ENCODE measurements around the gene E2F7.
A peak's percentile ranks its signal among the peaks of the same experiment; 100 is the strongest.

E2F7 gene

GRCh38 chr12:77013091-77013490 is 52.3 kb downstream of the E2F7 start:
- no peak for DNase-seq (ENCODE audit: low spot score)

GRCh38 chr12:77010691-77011548 is 54.4 kb downstream of the E2F7 start:
- peak; percentile 70 for DNase-seq (ENCODE audit: low spot score)

GRCh38 chr12:77007476-77007875 is 57.9 kb downstream of the E2F7 start:
- no peak for DNase-seq (ENCODE audit: low spot score)

- DNase-seq (ENCODE audit: low spot score): no peak
Observed at GRCh38 chr12:77005611-77006098, 59.7 kb downstream of the E2F7 start.

GRCh38 chr12:77003914-77004313 is 61.5 kb downstream of the E2F7 start:
- DNase-seq (ENCODE audit: low spot score): no peak

- no peak for DNase-seq (ENCODE audit: low spot score)
Observed at GRCh38 chr12:77003246-77003645, 62.1 kb downstream of the E2F7 start.

GRCh38 chr12:77002382-77002781 is 63.0 kb downstream of the E2F7 start:
- DNase-seq (ENCODE audit: low spot score): no peak

GRCh38 chr12:77001276-77001675 is 64.1 kb downstream of the E2F7 start:
- DNase-seq (ENCODE audit: low spot score): no peak

GRCh38 chr12:76998908-76999556 is 66.3 kb downstream of the E2F7 start:
- no peak for DNase-seq (ENCODE audit: low spot score)

GRCh38 chr12:76998386-76998785 is 67.0 kb downstream of the E2F7 start:
- DNase-seq (ENCODE audit: low spot score): no peak

GRCh38 chr12:76997011-76997780 is 68.2 kb downstream of the E2F7 start:
- no peak for DNase-seq (ENCODE audit: low spot score)

GRCh38 chr12:76990716-76991115 is 74.7 kb downstream of the E2F7 start:
- DNase-seq (ENCODE audit: low spot score): no peak

- DNase-seq (ENCODE audit: low spot score): no peak
Observed at GRCh38 chr12:76984566-76984965, 80.8 kb downstream of the E2F7 start.

- DNase-seq (ENCODE audit: low spot score): no peak
Observed at GRCh38 chr12:76983420-76983819, 81.9 kb downstream of the E2F7 start.

- no peak for DNase-seq (ENCODE audit: low spot score)
Observed at GRCh38 chr12:76980196-76980595, 85.2 kb downstream of the E2F7 start.

GRCh38 chr12:76976777-76977382 is 88.5 kb downstream of the E2F7 start:
- no peak for DNase-seq (ENCODE audit: low spot score)
